ENCODE measurements around the gene GSK3A. TPM values are rescaled to one million over a fixed set of nuclear protein-coding genes. Genes with fewer than 3 reads are reported as not detected.

Gene GSK3A
- total and polyA plus RNA-seq, 2 experiments from 2014 or later = 17.7 to 40.7 TPM

DNA sequence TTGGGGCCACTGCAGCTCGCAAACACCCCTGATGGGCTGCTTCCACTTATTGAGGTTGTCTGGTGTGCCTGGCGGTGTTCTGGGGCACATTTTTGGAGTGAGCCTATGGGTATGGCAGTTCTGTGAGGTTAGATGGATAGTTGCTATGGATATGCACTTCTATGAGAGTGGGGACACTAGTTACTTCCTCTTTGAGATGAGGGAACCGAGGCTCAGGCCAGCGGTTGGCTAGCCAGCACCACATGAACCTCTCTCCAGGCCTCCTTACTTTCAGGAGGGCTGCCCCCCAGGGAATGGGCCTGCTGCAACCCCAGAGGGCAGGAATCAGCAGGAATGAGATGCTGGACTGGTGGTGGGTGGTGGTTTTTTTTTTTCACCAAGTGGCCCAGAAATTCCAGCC is 46.0 kb upstream of the GSK3A start (continued):
- no peak for TF ChIP-seq REST (IDR thresholded peaks at IDR 0.05; ENCODE audit: unreplicated experiment)
- TF ChIP-seq NANOG (IDR thresholded peaks at IDR 0.05; ENCODE audit: borderline replicate concordance) = no peak
- TF ChIP-seq ZNF114 (CRISPR knock-in tag; IDR thresholded peaks at IDR 0.05) = no peak
- no peak for TF ChIP-seq JUNB (IDR thresholded peaks at IDR 0.05; ENCODE audit: unreplicated experiment)
- TF ChIP-seq ZNF331 (CRISPR knock-in tag; IDR thresholded peaks at IDR 0.05; ENCODE audit: low read depth) = no peak

DNA sequence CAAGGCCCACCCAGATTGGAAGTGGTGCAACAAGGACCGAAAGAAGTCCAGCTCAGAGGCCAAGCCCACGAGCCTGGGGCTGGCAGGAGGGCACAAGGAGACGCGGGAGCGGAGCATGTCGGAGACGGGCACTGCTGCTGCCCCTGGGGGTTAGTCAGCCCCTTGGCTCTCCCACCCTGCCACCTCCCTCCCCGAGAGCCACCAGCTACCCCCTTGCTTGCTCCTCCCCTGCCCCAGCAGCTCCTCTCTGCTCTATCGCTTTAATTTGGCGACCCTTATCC is 45.4 kb upstream of the GSK3A start:
- H3K4me2 ChIP-seq = no peak overlapping the region
- Mint-ChIP-seq H3K27ac (no peak overlapping the region), H3K27me3 (ENCODE audit: insufficient read depth, low read depth, poor library complexity) (peaks cover 15% of the 10 kb centered on the region), H3K36me3 (ENCODE audit: low read depth) (peaks cover 23% of the 10 kb centered on the region), H3K9me3 (no peaks in the 10 kb centered on the region), H3K4me3 (no peak overlapping the region), H3K4me1 (peaks cover 26% of the 10 kb centered on the region)
- no peak overlapping the region for H3K27ac ChIP-seq (ENCODE audit: low read depth)
- H3K36me3 ChIP-seq (ENCODE audit: insufficient read depth) = peaks cover 4% of the 10 kb centered on the region; the same call in 1 of the 2 replicates
- peaks cover 4% of the 10 kb centered on the region; the same call in 1 of the 2 replicates for H4K20me1 ChIP-seq (replicated peaks; ENCODE audit: insufficient read depth)
- no peak overlapping the region for H3K4me3 ChIP-seq
- H3K79me2 ChIP-seq (replicated peaks; ENCODE audit: insufficient read depth) = peaks cover 20% of the 10 kb centered on the region
- H3K27me3 ChIP-seq (ENCODE audit: insufficient read depth) = no peaks in the 10 kb centered on the region
- H3F3A ChIP-seq (replicated peaks; ENCODE audit: low read depth) = peaks cover 13% of the 10 kb centered on the region; the same call in 1 of the 2 replicates
- DNase-seq (ENCODE audit: low spot score) (no peak), ATAC-seq (no peak)
- H2AFZ ChIP-seq = no peak overlapping the region
- peaks cover 12% of the 10 kb centered on the region; the same call in 1 of the 2 replicates for H3K4me1 ChIP-seq (ENCODE audit: insufficient read depth)
- H3K9me2 ChIP-seq (ENCODE audit: insufficient read depth) = no peaks in the 10 kb centered on the region
- TF ChIP-seq REST (IDR thresholded peaks at IDR 0.05; ENCODE audit: unreplicated experiment) (no peak), ZNF114 (CRISPR knock-in tag; IDR thresholded peaks at IDR 0.05) (no peak), STAT1 (IDR thresholded peaks at IDR 0.05; ENCODE audit: unreplicated experiment) (no peak), CTCF (conservative IDR thresholded peaks at IDR 0.05; ENCODE audit: low read depth in 2 of 2) (no peak), NANOG (IDR thresholded peaks at IDR 0.05; ENCODE audit: borderline replicate concordance) (no peak), ZNF331 (CRISPR knock-in tag; IDR thresholded peaks at IDR 0.05; ENCODE audit: low read depth) (no peak), CREB1 (CRISPR knock-in tag; IDR thresholded peaks at IDR 0.05; ENCODE audit: low read depth) (no peak), POLR2AphosphoS5 (IDR thresholded peaks at IDR 0.05; ENCODE audit: low read depth) (no peak)
- TF ChIP-seq, protein P1, sequence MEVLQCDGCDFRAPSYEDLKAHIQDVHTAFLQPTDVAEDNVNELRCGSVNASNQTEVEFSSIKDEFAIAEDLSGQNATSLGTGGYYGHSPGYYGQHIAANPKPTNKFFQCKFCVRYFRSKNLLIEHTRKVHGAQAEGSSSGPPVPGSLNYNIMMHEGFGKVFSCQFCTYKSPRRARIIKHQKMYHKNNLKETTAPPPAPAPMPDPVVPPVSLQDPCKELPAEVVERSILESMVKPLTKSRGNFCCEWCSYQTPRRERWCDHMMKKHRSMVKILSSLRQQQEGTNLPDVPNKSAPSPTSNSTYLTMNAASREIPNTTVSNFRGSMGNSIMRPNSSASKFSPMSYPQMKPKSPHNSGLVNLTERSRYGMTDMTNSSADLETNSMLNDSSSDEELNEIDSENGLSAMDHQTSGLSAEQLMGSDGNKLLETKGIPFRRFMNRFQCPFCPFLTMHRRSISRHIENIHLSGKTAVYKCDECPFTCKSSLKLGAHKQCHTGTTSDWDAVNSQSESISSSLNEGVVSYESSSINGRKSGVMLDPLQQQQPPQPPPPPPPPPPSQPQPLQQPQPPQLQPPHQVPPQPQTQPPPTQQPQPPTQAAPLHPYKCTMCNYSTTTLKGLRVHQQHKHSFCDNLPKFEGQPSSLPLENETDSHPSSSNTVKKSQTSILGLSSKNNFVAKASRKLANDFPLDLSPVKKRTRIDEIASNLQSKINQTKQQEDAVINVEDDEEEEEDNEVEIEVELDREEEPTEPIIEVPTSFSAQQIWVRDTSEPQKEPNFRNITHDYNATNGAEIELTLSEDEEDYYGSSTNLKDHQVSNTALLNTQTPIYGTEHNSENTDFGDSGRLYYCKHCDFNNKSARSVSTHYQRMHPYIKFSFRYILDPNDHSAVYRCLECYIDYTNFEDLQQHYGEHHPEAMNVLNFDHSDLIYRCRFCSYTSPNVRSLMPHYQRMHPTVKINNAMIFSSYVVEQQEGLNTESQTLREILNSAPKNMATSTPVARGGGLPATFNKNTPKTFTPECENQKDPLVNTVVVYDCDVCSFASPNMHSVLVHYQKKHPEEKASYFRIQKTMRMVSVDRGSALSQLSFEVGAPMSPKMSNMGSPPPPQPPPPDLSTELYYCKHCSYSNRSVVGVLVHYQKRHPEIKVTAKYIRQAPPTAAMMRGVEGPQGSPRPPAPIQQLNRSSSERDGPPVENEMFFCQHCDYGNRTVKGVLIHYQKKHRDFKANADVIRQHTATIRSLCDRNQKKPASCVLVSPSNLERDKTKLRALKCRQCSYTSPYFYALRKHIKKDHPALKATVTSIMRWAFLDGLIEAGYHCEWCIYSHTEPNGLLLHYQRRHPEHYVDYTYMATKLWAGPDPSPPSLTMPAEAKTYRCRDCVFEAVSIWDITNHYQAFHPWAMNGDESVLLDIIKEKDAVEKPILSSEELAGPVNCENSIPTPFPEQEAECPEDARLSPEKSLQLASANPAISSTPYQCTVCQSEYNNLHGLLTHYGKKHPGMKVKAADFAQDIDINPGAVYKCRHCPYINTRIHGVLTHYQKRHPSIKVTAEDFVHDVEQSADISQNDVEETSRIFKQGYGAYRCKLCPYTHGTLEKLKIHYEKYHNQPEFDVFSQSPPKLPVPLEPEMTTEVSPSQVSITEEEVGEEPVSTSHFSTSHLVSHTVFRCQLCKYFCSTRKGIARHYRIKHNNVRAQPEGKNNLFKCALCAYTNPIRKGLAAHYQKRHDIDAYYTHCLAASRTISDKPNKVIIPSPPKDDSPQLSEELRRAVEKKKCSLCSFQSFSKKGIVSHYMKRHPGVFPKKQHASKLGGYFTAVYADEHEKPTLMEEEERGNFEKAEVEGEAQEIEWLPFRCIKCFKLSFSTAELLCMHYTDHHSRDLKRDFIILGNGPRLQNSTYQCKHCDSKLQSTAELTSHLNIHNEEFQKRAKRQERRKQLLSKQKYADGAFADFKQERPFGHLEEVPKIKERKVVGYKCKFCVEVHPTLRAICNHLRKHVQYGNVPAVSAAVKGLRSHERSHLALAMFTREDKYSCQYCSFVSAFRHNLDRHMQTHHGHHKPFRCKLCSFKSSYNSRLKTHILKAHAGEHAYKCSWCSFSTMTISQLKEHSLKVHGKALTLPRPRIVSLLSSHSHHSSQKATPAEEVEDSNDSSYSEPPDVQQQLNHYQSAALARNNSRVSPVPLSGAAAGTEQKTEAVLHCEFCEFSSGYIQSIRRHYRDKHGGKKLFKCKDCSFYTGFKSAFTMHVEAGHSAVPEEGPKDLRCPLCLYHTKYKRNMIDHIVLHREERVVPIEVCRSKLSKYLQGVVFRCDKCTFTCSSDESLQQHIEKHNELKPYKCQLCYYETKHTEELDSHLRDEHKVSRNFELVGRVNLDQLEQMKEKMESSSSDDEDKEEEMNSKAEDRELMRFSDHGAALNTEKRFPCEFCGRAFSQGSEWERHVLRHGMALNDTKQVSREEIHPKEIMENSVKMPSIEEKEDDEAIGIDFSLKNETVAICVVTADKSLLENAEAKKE (CRISPR knock-in tag; IDR thresholded peaks at IDR 0.05) = no peak
